Body of pancreas (tissue), 4 donors: ENCODE data around the gene AVEN. TPM values are rescaled to one million over a fixed set of nuclear protein-coding genes. Genes with fewer than 3 reads are reported as not detected.

Experiments
- ATAC-seq: fragments of 150-250 bp; one replicate; pipeline ENCODE4 v1.9.1; 2016
- DNase-seq, 4 donors: peaks; one replicate each; pipeline ENCODE4 v3.0.0-alpha.2; 2019
- H3K27ac ChIP-seq, 4 donors: fragments of 200-600 bp; sonication (generic); 1 replicate in 3 of 4; 2 replicates in 1 of 4; pipeline versions ENCODE4 v1.5.1 to v1.6.1; 2016 to 2019; ENCODE audit warnings: mild to moderate bottlenecking in 1 of 4, mixed read lengths in 1 of 4, moderate library complexity in 1 of 4
- H3K27me3 ChIP-seq, 2 donors: fragments of 200-600 bp; sonication (generic); one replicate each; pipeline ENCODE4 v1.6.0; 2016; ENCODE audit warnings: mild to moderate bottlenecking in 1 of 2
- H3K36me3 ChIP-seq, 2 donors: fragments of 200-600 bp; sonication (generic); replicated peaks in 1 of 2; 2 replicates each; pipeline ENCODE4 v1.5.1; 2016; ENCODE audit warnings: low read depth in 2 of 2; ENCODE audit not compliant: insufficient read depth in 1 of 2
- H3K4me1 ChIP-seq: fragments of 200-600 bp; sonication (generic); one replicate; pipeline ENCODE4 v1.6.0; 2016
- H3K4me3 ChIP-seq, 2 donors: fragments of 200-600 bp; sonication (generic); 1 replicate in 1 of 2; 2 replicates in 1 of 2; pipeline ENCODE4 v1.5.1; 2016 to 2019
- H3K9me3 ChIP-seq, 3 donors: fragments of 200-600 bp; sonication (generic); 1 replicate in 2 of 3; 2 replicates in 1 of 3; pipeline ENCODE4 v1.5.1; 2016
- CTCF ChIP-seq, 7 experiments: fragments of 450-650 bp in 4 of 7; fragments of 200-600 bp in 3 of 7; sonication (generic) in 3 of 7; IDR thresholded peaks; one replicate each; pipeline ENCODE4 v1.5.1; 2016 to 2019; ENCODE audit warnings: antibody characterized with exemption in 7 of 7
- POLR2A ChIP-seq, 3 donors: fragments of 450-650 bp; IDR thresholded peaks; one replicate each; pipeline ENCODE4 v1.6.1; 2016; ENCODE audit warnings: antibody characterized with exemption in 3 of 3, mild to moderate bottlenecking in 2 of 3
- WGBS, 2 donors: methylation state at CpG; one replicate each; pipeline ENCODE4 v1.1.5; 2017; 5-methylcytosine and 5-hydroxymethylcytosine counted together
- intact Hi-C: fragments of 100-400 bp; cut with DNase I; formaldehyde crosslinking; loops from one replicate; pipeline ENCODE4 v1.15.1; 2023
- total RNA-seq, 2 donors: library from RNA; depleted of rRNA; stranded (reverse); fragments of >200 nt; gene quantifications; one replicate each; pipeline ENCODE4 v1.1.0, GENCODE V29; 2016

The AVEN gene
- total RNA-seq, 2 donors from 2014 or later = 10.5 to 12.2 TPM

- DNase-seq (no peak), ATAC-seq (no peak)
- Histone ChIP-seq H3K27ac (no peak overlapping the region), H3K4me3 (no peak overlapping the region), H3K9me3 (no peaks in the 10 kb centered on the region), H3K36me3 (no peaks in the 10 kb centered on the region), H3K27me3 (no peaks in the 10 kb centered on the region), H3K4me1 (no peaks in the 10 kb centered on the region)
- WGBS, 2 donors = 0% methylated on average over 1 of the region's 1 CpG
- TF ChIP-seq CTCF (IDR thresholded peaks at IDR 0.05) = no peak
- no peak for TF ChIP-seq POLR2A (IDR thresholded peaks at IDR 0.05)
- intact Hi-C loops = loop anchor here (5.0 to 10.0 kb wide), 2 partner anchors 148 to 300 kb away; partner anchors contain the start of genes KATNBL1 and LPCAT4
Measured at GRCh38 chr15:34064438-34064837, 25.4 kb upstream of the AVEN start.

- Histone ChIP-seq H3K9me3 (no peaks in the 10 kb centered on the region), H3K27me3 (no peaks in the 10 kb centered on the region), H3K4me3 (no peak overlapping the region), H3K36me3 (no peaks in the 10 kb centered on the region), H3K27ac (no peak overlapping the region), H3K4me1 (no peaks in the 10 kb centered on the region)
- ATAC-seq (no peak), DNase-seq (no peak)
- intact Hi-C loops = loop anchor here (5.0 to 10.0 kb wide), 2 partner anchors 152 to 305 kb away; partner anchors contain the start of genes KATNBL1 and LPCAT4
- no peak for TF ChIP-seq POLR2A (IDR thresholded peaks at IDR 0.05)
- no peak for TF ChIP-seq CTCF (IDR thresholded peaks at IDR 0.05)
- WGBS, 2 donors = 38 to 43% methylated on average over 3 of the region's 3 CpGs
Measured at GRCh38 chr15:34059946-34060345, 20.9 kb upstream of the AVEN start.

GRCh38 chr15:34059476-34059875, 20.5 kb upstream of the AVEN start:
- TF ChIP-seq CTCF (IDR thresholded peaks at IDR 0.05) (no peak), POLR2A (IDR thresholded peaks at IDR 0.05) (no peak)
- Histone ChIP-seq H3K9me3 (no peaks in the 10 kb centered on the region), H3K36me3 (no peaks in the 10 kb centered on the region), H3K4me3 (no peak overlapping the region), H3K27ac (no peak overlapping the region), H3K27me3 (no peaks in the 10 kb centered on the region), H3K4me1 (no peaks in the 10 kb centered on the region)
- 28 to 31% methylated on average over 2 of the region's 2 CpGs for WGBS, 2 donors
- intact Hi-C loops = no loop called here
- no peak for ATAC-seq
- no peak for DNase-seq

DNA sequence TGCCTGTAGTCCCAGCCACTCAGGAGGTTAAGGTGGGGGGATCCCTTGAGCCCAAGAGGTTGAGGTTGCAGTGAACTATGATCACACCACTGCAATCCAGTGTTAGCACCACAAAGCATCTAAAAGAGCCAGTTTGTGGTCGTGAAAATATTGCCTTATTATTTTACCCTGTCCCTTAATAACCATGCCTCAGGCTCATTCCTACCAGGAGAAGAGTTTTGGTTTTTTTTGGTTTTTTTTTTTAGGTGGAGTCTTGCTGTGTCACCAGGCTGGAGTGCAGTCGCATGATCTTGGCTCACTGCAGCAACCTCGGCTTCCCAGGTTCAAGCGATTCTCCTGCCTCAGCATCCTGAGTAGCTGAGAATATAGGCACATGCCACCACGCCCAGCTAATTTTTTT, 17.9 kb upstream of the AVEN start:
- no peak for ATAC-seq
- TF ChIP-seq CTCF (IDR thresholded peaks at IDR 0.05) (no peak), POLR2A (IDR thresholded peaks at IDR 0.05) (no peak)
- no peak for DNase-seq
- Histone ChIP-seq H3K27ac (no peak overlapping the region), H3K27me3 (no peaks in the 10 kb centered on the region), H3K36me3 (no peaks in the 10 kb centered on the region), H3K4me1 (no peaks in the 10 kb centered on the region), H3K9me3 (no peaks in the 10 kb centered on the region), H3K4me3 (no peak overlapping the region)
- 77% methylated on average over 5 of the region's 5 CpGs for WGBS, 2 donors
- intact Hi-C loops = no loop called here

DNA sequence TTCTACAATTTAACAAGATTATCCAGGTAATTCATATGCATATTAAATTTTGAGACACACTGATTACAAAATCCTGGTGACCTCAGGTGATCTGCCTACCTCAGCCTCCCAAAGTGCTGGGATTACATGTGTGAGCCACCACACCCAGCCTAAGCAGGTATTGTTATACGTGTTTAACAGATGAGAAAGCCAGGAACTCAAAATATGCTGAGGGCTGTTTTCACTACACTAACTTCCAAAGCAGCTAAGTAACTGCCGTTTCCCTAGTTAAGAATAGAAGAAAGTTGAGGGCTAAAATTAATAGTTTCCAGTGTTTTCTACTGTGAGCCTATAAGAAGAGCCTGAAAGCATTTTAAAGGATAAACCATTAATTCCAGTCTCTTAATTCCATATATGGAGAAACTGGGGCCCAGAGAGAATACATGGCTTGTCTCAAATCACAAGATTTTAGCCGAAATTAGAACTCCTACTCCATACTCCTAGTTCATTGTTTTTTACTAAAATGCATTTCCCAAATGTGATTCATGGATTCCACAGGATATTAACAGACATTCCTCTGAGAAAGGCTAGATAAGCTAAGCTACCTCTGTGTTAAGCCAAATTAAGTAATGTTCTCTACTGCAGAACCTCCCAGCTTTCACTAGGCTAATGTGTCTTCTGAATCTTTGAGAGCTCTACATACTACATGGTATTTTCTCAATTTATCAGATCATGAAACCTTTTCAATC, 17.0 kb upstream of the AVEN start:
- no peaks in the 10 kb centered on the region for H3K9me3 ChIP-seq
- no peaks in the 10 kb centered on the region for H3K36me3 ChIP-seq
- no peaks in the 10 kb centered on the region for H3K27me3 ChIP-seq
- no peak for TF ChIP-seq CTCF (IDR thresholded peaks at IDR 0.05)
- no peak for TF ChIP-seq POLR2A (IDR thresholded peaks at IDR 0.05)
- 57 to 59% methylated on average over 3 of the region's 3 CpGs for WGBS, 2 donors
- DNase-seq = no peak
- intact Hi-C loops = no loop called here
- H3K27ac ChIP-seq = no peak overlapping the region
- no peak for ATAC-seq
- no peaks in the 10 kb centered on the region for H3K4me1 ChIP-seq
- no peak overlapping the region for H3K4me3 ChIP-seq
